NCI-H345 treated with DMSO at 0.1 percent for 48 hours (cell line): ENCODE results near the gene CNPY2.
"Not testable (repeated sequence)": the region's sequence is repeated elsewhere in the genome, so short reads cannot be mapped to it uniquely, and the experiment has no call there.

Source experiments
- DNase-seq: peaks from one replicate; lab custom pipeline; 2025; ENCODE audit not compliant: unreplicated experiment; lab: John Stamatoyannopoulos, UW

Gene CNPY2

GRCh38 chr12:56315622-56316473 lies at the start of gene CNPY2:
TSS of gene CNPY2 (minus strand) at chr12:56315988. CDS start at chr12:56315217, 771 bp downstream.
- DNase-seq, result peak; percentile 99

- no peak for DNase-seq
Measured at GRCh38 chr12:56362130-56363059, 46.6 kb upstream of the CNPY2 start, which contains the start of gene APOF. TSS of gene APOF (minus strand) at chr12:56362857. CDS start at chr12:56362745, 112 bp downstream.

- no peak for DNase-seq
Measured at GRCh38 chr12:56361487-56362129, 45.8 kb upstream of the CNPY2 start.

GRCh38 chr12:56359851-56360767 lies 44.3 kb upstream of the CNPY2 start, which contains the start of gene STAT2:
TSS of gene STAT2 (minus strand) at chr12:56360107. CDS start at chr12:56356571, 3,536 bp downstream.
- peak; percentile 98 for DNase-seq

- no peak for DNase-seq
Measured at GRCh38 chr12:56358836-56359532, 43.2 kb upstream of the CNPY2 start.

GRCh38 chr12:56351325-56351724 lies 35.5 kb upstream of the CNPY2 start:
- no peak for DNase-seq

- no peak for DNase-seq
Measured at GRCh38 chr12:56350662-56351061, 34.9 kb upstream of the CNPY2 start.

GRCh38 chr12:56348776-56349175 lies 33.0 kb upstream of the CNPY2 start:
- DNase-seq, result no peak

- DNase-seq, result not testable (repeated sequence)
Measured at GRCh38 chr12:56347255-56347654, 31.5 kb upstream of the CNPY2 start.

GRCh38 chr12:56346675-56347074 lies 30.9 kb upstream of the CNPY2 start:
- DNase-seq, result no peak

GRCh38 chr12:56342290-56342689 lies 26.5 kb upstream of the CNPY2 start:
- DNase-seq, result not testable (repeated sequence)

GRCh38 chr12:56341616-56342015 lies 25.8 kb upstream of the CNPY2 start:
- no peak for DNase-seq

GRCh38 chr12:56339158-56339422 lies 23.3 kb upstream of the CNPY2 start:
- DNase-seq, result no peak

GRCh38 chr12:56338308-56339157 lies 22.7 kb upstream of the CNPY2 start, which contains the start of gene IL23A:
TSS of gene IL23A (plus strand) at chr12:56338884. CDS start at chr12:56339045, 161 bp downstream.
- DNase-seq, result peak; percentile 39

- no peak for DNase-seq
Measured at GRCh38 chr12:56337753-56338251, 22.0 kb upstream of the CNPY2 start.

GRCh38 chr12:56336361-56337167 lies 20.8 kb upstream of the CNPY2 start:
- DNase-seq, result no peak

GRCh38 chr12:56335527-56335926 lies 19.7 kb upstream of the CNPY2 start:
- DNase-seq, result not testable (repeated sequence)

GRCh38 chr12:56334490-56334793 lies 18.7 kb upstream of the CNPY2 start:
- no peak for DNase-seq
